ENCODE data around the gene NCOA7.

DNA sequence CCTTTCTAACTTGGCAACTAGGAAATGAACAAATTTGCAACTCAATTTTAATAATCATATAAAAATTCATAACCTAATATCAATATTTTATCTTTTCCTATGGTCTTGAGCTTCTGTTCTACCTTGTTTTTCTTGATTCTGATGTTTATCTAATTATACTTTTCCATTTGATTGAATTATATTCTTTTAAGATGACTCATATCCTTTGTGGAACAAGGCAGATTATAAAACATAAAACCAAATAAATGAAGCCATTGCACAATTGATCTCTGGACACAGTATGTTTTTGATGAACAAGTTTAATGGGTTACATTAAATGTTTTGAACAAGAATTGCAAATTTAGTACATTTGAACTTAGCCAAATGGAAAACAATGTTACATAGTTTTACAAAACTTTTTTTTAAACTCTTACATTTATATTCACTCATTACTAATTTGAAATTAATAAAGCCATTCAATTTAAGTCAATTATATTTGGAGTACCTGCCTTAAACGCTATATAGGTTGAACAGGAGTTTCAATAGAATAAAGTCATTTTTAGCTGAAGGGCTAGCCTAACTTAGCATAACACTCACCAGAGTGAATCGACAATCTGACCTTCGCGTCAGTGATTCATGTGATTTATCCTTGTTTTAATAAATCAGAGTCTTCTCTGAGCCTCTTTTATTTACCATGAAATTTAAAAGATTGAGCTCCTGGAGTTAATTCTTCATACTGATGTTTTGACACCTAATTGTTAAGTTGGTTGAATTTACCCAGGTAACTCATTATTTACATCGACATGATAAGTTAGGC is 3.8 kb downstream of the NCOA7 start:
- TF ChIP-seq, protein P1, sequence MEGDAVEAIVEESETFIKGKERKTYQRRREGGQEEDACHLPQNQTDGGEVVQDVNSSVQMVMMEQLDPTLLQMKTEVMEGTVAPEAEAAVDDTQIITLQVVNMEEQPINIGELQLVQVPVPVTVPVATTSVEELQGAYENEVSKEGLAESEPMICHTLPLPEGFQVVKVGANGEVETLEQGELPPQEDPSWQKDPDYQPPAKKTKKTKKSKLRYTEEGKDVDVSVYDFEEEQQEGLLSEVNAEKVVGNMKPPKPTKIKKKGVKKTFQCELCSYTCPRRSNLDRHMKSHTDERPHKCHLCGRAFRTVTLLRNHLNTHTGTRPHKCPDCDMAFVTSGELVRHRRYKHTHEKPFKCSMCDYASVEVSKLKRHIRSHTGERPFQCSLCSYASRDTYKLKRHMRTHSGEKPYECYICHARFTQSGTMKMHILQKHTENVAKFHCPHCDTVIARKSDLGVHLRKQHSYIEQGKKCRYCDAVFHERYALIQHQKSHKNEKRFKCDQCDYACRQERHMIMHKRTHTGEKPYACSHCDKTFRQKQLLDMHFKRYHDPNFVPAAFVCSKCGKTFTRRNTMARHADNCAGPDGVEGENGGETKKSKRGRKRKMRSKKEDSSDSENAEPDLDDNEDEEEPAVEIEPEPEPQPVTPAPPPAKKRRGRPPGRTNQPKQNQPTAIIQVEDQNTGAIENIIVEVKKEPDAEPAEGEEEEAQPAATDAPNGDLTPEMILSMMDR (IDR thresholded peaks at IDR 0.05), result no peak
- TF ChIP-seq TCF7L2 (IDR thresholded peaks at IDR 0.05; ENCODE audit: low read depth, low read length) (no peak), POLR2AphosphoS5 (IDR thresholded peaks at IDR 0.05; ENCODE audit: low read depth, low read length) (no peak)

Measured in Panc1 (cell line).